DMS 273 (cell line): ENCODE measurements around the gene GABRR1.
"Not testable (repeated sequence)": the region's sequence is repeated elsewhere in the genome, so short reads cannot be mapped to it uniquely, and the experiment has no call there.

Experiments
- DNase-seq: peaks from one replicate; lab custom pipeline; 2025; ENCODE audit not compliant: unreplicated experiment; lab: John Stamatoyannopoulos, UW

Gene GABRR1

GRCh38 chr6:89217299-89217910 is at the start of gene GABRR1:
Gene GABRR1, minus strand, starts transcription at chr6:89217358. Its CDS starts 36 bp downstream, at chr6:89217322.
- DNase-seq: no peak

- no peak for DNase-seq
Observed at GRCh38 chr6:89264296-89264695, 47.1 kb upstream of the GABRR1 start.

GRCh38 chr6:89260832-89261231 is 43.7 kb upstream of the GABRR1 start:
- peak; percentile 64 for DNase-seq

- peak; percentile 31 for DNase-seq
Observed at GRCh38 chr6:89260310-89260709, 43.2 kb upstream of the GABRR1 start.

- no peak for DNase-seq
Observed at GRCh38 chr6:89258912-89259311, 41.8 kb upstream of the GABRR1 start.

- no peak for DNase-seq
Observed at GRCh38 chr6:89257781-89258180, 40.6 kb upstream of the GABRR1 start.

- DNase-seq: no peak
Observed at GRCh38 chr6:89257346-89257745, 40.2 kb upstream of the GABRR1 start.

GRCh38 chr6:89255417-89255816 is 38.3 kb upstream of the GABRR1 start:
- DNase-seq: no peak

GRCh38 chr6:89254569-89254968 is 37.4 kb upstream of the GABRR1 start:
- DNase-seq: no peak

GRCh38 chr6:89252907-89253306 is 35.7 kb upstream of the GABRR1 start:
- DNase-seq: no peak

- DNase-seq: no peak
Observed at GRCh38 chr6:89251976-89252375, 34.8 kb upstream of the GABRR1 start.

- no peak for DNase-seq
Observed at GRCh38 chr6:89251170-89251569, 34.0 kb upstream of the GABRR1 start.

GRCh38 chr6:89250239-89250638 is 33.1 kb upstream of the GABRR1 start:
- DNase-seq: no peak

GRCh38 chr6:89244241-89244985 is 27.3 kb upstream of the GABRR1 start:
- no peak for DNase-seq

- DNase-seq: no peak
Observed at GRCh38 chr6:89243331-89243629, 26.1 kb upstream of the GABRR1 start.

GRCh38 chr6:89242574-89243330 is 25.6 kb upstream of the GABRR1 start:
- peak; percentile 72 for DNase-seq

GRCh38 chr6:89239338-89239737 is 22.2 kb upstream of the GABRR1 start:
- DNase-seq: peak; percentile 29

GRCh38 chr6:89237158-89237557 is 20.0 kb upstream of the GABRR1 start:
- DNase-seq: no peak

- DNase-seq: not testable (repeated sequence)
Observed at GRCh38 chr6:89233605-89234004, 16.4 kb upstream of the GABRR1 start.

- no peak for DNase-seq
Observed at GRCh38 chr6:89222712-89223039, 5.5 kb upstream of the GABRR1 start.

- DNase-seq: no peak
Observed at GRCh38 chr6:89221971-89222711, 5.0 kb upstream of the GABRR1 start.

GRCh38 chr6:89221129-89221528 is 4.0 kb upstream of the GABRR1 start:
- DNase-seq: no peak
